ENCODE data around the gene OR4A15.
A peak's percentile ranks its signal among the peaks of the same experiment; 100 is the strongest.

OR4A15 gene

DNA sequence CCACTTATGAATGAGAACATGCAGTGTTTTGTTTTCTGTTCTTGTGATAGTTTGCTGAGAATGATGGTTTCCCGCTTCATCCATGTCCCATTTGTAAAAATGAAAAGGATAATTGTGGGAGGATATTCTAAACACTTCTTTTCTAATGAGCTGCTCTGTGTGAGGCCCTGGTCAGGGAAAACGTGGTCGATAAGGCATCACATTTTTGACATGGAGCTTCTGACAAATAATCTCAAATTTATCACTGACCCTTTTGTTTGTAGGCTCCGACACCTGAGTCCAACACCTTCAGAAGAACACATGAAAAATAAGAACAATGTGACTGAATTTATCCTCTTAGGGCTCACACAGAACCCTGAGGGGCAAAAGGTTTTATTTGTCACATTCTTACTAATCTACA lies at the start of gene OR4A15:
Gene OR4A15, plus strand, starts transcription at position 301 of the 400 bp plus-strand sequence. Its CDS starts 0 bp downstream, at position 301.
- no peak for DNase-seq

DNA sequence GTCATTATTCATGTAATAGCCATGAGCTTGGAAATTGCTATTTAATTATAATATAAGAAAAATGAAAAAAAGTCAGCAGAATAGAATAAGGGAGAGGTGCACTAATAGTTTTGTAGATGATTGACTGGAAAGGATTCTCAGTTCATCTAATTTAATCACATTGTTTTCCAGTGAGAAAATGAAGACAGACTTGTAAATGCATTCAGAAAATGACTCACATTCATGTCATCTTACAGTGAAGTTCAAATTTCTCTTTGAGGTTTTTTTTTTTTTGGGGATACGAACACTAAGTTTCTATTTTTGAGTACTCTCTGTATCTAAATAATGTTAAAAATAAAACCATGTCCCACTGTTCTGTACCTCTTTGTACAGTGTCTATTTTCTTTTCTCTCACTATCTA lies 43.3 kb upstream of the OR4A15 start:
- DNase-seq, result no peak

DNA sequence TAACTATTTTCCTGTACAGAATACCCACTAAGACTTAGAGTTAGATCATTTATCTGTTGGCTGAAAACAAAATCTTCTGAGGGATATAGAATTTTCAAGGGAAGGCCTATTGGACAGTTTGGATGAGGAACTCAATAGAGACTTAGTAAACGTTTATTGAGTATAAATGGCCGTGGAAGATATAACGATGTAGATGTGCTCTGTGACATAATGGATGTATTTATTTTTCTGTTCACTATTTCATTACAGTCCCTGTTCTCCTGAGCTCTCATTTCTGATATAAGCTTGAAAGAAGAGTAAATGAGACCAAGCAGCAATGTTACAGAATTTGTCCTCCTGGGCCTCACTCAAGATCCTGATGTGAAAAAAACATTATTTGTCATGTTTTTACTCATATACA lies 24.9 kb upstream of the OR4A15 start, which contains the start of gene OR4A16:
Gene OR4A16, plus strand, starts transcription at position 301 of the 400 bp plus-strand sequence. Its CDS starts 0 bp downstream, at position 301.
- no peak for DNase-seq

DNA sequence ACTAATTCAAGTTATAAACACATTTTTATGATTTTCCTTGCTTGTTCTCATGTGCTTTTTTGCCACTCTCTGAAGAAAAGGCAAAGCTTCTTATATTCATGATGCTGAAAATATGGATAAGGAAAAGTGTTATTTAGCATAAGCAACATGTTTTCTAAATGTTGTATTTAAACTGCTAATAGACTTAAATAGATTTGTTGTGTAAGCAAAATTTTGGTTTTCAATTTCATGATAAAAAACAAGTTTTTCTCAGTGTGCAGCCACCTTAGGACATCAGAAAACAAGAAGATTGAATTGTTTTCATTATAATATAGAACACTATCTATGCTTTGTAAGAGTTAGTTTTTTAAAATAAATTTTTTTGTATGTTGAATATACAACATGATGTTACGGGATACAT lies 22.5 kb upstream of the OR4A15 start:
- DNase-seq, result no peak

DNA sequence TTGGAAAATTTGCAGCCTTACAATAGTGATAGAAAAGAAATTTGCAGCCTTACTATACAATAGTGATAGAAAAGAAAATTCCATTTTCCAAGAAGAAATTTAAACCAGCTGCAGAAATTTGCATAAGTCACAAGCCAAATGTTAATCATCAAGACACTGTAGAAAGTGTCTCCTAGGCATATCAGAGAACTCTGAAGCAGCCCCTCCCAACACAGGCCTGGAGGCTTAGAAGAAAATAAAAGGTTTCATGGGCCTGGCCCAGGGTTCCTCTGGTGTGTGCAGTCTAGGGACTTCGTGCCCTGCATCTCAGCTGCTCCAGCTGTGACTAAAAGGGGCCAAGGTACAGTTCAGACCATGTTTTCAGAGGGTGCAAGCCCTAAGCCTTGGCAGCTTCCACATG lies 18.7 kb upstream of the OR4A15 start:
- DNase-seq, result no peak

DNA sequence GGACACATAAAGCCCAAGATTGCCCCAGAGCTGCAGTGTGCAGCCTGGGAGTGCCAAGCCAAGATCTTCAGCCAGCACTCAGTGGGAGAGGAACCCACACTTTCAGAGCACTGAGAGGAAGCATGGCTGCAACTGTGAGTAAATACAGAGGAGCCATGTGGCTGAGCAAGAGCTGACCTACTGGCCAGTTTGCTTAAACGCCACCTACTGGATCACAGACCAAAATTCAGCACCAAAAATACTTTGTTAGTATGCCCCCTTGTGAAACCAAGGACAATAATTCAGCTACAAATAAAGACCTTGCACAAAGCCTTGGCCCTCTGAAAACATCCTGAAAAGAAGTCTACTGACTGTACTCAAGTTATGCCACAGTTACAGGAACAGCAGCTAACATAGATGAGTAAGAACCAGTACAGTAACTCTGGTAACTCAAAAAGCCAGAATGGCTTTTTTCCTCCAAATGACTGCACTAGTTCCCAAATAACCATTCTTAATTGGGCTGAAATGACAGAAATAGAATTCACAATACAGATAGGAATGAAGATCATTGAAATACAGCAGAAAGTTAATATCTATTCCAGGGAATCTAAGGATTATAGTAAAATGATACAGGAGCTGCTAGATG lies 10.1 kb upstream of the OR4A15 start:
- peak; percentile 7 for DNase-seq

DNA sequence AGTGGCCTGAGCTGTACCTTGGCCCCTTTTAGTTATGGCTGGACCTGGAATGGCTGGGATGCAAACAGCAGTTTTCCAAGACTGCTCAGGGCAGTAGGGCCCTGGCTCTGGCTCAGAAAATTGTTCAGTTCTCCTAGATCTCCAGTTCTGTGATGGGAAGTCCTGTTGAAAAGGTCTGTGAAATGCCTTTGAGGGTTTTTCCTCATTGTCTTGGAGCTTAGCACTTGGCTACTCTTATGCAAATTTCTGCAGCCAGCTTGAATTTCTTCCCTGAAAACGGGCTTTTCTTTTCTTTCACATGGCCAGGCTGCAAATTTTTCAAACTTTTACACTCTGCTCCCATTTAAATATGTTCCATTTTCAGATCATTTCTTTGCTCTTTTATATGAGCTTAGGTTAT lies 33.2 kb downstream of the OR4A15 start:
- no peak for DNase-seq

All from hematopoietic multipotent progenitor cell treated with erythropoietin and hydrocortisone succinate and interleukin-3 and kit ligand, for 4 days (in vitro differentiated cells).